GM21737 (cell line): Measurements from ENCODE around the gene SH3D19.

Experiments used
- ATAC-seq: cut with Tn5 transposase; IDR thresholded peaks from one replicate; pipeline ENCODE4 v1.9.1; 2021; ENCODE audit warnings: mild to moderate bottlenecking, moderate library complexity; ENCODE audit not compliant: unreplicated experiment

SH3D19 gene

GRCh38 chr4:151202381-151202780 lies 123.0 kb downstream of the SH3D19 start:
- no peak for ATAC-seq

DNA sequence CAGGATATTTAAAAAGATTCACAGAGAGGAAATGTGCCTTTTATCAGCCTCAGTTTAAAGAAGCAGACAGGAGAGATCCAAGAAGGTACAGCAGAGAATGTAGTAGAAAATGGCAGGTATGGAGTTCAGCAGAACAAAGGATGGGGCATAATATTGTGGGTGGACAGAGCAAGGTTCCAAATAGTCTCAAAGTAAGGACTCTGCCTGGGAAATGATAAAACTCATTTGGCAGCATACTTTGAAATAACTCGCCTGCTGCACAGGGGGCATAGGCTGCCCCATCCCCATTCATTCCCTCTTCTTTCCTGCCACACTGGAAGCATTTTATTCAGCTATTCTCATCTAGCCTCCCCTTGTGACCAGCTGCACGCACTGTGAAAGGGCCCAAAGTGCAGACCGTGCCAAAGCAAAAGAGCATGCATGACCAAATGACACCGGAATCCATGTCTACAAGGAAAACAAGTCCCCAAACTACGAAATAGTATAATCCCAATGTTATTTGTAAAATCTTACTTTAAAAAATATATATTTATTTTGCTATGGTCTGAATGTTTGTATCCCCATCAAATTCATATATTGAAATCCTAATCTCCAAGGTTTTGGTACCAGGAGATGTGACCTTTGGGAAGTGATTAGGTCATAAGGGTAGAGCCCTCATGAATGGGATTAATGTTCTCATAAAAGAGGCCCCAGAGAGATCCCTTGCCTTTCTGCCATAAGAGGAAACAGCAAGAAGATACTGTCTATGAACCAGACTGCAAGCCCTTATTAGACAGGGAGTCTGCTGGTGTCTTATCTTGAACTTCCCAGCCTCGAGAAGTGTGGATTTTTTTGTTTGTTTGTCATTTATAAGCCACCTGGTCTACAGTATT lies 125.8 kb downstream of the SH3D19 start:
- no peak for ATAC-seq

- no peak for ATAC-seq
These were observed 126.7 kb downstream of the SH3D19 start for GRCh38 chr4:151198748-151199147.

GRCh38 chr4:151197247-151197646 lies 128.2 kb downstream of the SH3D19 start:
- no peak for ATAC-seq

GRCh38 chr4:151195801-151196200 lies 129.6 kb downstream of the SH3D19 start:
- no peak for ATAC-seq

DNA sequence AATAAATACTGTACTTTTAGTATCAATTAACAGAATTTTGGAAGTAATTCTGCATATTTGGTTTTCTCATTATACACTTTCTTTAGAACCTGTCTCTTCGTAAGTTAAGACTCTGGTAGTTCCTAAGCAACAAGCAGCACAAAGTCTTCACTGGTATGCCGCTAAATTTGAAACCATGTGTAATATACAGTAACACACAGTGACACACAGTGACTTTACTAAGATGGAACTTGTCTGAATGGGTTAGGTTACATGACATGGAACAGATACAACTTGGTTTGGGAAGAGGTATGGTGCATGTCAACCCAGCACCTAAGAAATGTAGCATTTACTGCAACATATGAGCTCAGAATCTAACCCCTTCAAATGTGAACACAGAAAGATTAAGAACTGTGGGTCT lies 132.0 kb downstream of the SH3D19 start:
- ATAC-seq, result no peak

GRCh38 chr4:151192556-151193235 lies 132.7 kb downstream of the SH3D19 start:
- no peak for ATAC-seq

DNA sequence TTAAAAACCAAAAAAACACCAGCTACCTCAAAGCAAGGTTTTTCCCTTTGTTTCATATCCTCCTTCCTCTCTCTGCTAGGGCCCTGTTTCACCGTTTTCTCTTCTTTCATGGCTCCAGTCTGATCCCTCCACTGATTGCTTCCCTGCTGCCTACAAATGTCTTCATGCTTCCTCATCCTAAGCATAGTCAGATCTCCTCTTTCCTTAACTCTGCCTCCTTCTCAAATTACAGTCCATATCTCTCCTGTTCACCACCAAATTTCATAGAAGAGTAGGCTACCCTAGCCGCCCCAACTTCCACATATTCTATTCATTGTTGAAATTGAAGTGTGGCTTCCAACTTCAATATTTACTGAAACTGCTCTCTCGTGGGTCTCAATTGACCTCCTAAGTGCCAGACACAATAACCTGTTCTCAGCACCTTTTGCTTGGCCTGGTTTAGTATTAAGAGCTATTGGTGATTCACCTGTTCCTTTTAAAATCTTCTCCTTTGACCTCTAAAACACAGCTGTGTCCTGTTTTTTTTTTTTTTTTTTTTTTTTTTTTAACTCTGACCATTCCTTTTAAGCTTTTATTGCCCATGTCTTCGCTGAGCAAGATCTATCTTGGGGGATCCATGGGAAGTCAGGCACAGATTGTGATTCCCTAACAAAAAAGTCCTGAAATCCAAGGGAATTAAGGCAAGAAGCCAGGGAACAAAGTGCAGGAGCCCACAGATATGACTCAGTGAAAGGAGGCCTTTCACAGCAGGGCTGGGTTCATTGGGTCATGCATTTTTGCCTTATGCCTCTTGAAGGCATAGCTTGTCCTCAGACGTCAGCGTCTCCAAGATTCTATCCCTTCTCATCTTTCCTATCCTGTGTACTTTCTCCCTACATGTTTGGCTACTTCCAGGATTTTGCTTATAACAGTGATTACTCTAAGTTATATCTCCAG lies 140.6 kb downstream of the SH3D19 start:
- no peak for ATAC-seq

- ATAC-seq, result no peak
These were observed 142.9 kb downstream of the SH3D19 start for GRCh38 chr4:151182455-151182996.

- no peak for ATAC-seq
These were observed 148.7 kb downstream of the SH3D19 start for GRCh38 chr4:151176685-151177084.

DNA sequence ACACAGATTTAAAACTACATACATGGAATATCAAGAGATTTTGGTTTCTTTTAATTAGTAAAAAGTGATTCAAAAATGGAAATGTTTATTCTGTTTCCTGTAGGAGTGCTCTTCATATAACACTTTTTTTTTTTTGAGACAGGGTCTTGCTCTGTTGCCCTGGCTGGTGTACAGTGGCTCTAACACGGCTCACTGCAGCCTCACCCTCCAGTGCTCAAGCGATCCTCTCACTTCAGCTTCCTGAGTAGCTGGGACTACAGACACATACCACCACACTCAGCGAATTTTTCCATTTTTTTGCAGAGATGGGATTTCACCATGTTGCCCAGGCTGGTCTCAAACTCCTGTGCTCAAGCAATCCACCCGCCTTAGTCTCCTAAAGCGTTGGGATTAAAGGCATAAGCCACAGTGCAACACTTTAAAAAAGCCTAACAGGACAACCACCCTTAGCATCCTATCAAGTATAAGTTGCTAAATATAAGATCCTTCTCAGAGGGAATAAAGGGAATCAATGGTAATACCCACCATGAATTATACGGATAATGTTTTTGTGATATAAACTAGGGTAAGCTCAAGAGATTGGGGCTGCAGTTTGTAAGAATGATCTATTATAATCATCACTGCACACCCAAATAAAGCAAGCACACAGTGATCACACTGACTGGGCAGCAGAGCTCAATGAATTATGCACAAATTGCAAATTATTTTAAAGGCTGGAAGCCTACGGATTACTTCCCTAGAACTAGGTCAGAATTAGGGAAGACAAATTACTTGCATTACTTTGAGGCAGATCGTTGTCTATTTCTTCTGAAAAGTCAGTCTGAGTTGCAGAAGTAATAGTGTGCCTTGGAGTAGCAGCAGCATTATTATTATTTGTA lies 149.4 kb downstream of the SH3D19 start:
- ATAC-seq, result no peak

- ATAC-seq, result no peak
These were observed 150.2 kb downstream of the SH3D19 start for GRCh38 chr4:151175233-151175632.

DNA sequence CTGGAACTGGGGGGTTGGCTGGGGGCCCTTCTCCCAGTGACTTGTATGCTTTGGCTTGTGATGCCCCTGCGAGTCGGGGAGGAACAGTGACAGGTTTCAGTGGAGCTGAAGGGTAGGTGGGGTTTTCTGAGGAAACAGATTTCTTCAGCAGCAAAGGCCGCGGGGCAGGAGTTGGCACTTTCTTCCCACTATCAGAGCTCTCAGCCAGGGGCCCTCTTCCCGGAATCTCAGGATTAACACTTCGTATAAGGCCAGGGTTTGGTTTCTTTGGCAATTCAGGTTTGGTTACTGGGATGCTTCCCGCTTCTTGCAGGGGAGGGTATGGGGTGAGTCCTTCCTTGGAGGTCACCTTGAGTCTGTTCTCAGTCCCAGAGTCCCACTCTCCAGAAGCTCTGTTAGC lies 150.6 kb downstream of the SH3D19 start:
- no peak for ATAC-seq

DNA sequence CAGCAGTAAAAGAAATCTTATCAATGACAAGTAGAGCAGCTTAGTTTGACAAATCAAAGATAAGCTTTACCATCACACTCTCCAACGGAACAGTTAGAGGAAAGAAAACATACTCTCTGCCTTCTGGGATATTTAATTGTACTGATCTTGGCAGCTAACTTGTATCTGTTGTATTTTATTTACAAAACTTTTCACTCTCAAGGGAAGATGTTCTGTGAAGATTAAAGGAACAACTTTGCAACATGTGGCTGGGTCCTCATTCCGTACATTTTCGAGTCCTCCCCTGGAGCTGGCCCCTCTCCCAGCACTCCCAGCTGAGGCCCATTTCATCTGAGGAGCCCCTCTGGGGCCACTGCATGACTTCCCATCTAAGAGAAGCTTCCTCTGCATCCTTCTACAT lies 151.5 kb downstream of the SH3D19 start:
- no peak for ATAC-seq

DNA sequence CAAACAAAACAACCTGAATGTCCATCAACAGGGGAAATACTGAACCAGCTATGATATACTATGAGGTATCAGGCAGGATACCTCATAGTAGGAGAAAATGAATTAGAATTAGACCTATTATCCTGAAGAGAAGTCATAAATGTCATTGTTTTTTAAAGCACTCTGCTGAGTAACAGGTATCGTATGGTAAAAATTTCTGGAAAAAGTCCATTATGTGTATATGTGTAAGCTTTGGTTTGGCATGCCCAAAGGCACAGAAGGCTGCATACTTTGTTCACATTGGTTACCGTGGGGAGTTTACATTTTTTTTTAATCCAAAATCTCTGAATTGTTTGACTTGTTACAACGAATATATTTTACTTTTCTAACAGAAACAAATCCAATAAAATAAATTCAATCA lies 155.5 kb downstream of the SH3D19 start:
- no peak for ATAC-seq

- no peak for ATAC-seq
These were observed 156.2 kb downstream of the SH3D19 start for GRCh38 chr4:151169223-151169622.

DNA sequence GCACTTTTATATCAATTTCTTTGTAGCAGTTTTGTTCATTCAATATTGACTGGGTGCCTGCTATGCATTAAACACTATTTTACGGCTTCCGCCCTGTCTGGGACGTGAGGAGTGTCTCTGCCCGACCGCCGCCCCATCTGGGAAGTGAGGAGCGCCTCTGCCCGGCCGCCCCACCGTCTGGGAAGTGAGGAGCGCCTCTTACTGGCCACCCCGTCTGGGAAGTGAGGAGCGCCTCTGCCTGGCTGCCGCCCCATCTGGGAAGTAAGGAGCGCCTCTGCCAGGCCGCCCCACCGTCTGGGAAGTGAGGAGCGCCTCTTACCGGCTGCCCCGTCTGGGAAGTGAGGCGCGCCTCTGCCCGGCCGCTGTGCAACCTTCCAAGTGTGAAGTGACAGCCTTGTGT lies 157.8 kb downstream of the SH3D19 start:
- ATAC-seq, result no peak

DNA sequence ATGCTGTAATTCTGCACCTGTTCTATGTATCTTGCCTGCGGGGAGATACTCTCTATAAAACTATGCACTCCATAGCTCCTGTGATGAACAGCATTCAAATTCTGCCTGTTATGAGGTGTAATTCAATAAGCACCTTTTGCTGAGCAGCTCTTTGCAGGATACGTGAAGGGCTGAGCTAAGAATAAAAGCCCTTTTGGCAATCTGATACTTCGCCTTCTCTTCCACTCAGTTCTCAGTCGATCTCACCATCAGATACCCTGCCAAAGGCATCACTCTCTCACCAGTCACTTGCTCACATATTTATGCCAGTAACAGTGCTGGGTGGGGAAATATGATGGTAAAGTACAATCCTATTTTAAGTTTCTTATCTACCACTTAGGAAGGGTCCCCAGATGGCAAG lies 158.8 kb downstream of the SH3D19 start:
- no peak for ATAC-seq

DNA sequence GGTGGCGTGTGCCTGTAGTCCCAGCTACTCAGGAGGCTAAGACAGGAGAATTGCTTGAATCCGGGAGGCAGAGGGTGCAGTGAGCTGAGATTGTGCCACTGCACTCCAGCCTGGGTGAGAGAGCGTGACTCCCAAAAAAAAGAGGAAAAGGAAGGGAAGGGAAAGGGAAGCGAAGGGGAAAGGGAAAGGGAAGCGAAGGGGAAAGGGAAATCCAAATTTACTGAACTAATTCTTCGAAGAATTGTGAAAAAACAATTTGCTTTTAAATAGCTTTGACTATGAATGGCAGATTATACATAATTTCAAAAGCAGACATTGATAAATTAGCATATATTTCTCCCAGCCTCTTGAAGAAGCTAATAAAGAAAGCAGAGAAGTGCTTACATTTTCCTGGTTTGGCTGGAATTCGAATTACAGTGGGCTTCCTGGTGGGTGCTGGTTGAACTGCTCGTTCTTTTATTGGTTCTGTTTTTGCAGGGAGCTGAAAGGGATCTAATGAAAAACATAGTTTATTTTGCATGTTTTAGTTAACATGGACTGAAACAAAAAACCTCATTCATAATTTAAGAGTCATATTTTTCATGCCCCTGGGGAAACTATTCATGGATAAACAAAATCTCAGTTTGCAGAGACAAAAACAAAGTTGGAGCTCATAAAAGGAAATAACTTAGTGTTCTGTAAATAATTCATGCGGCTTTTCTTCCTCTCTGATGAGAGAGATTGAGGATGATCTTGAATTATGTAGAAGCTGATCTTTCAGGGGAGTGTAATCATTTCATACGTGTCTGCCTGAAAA lies 160.0 kb downstream of the SH3D19 start:
- no peak for ATAC-seq
